Activated naive CD8-positive, alpha-beta T cell treated with anti-CD3 and anti-CD28 coated beads, Interleukin-2, amount 50 U/mL, for 24 hours (primary cell): Measurements from ENCODE around the gene ARHGEF38.

Experiments
- ATAC-seq: fragments of 150-1000 bp; cut with Tn5 transposase; one replicate; pipeline ENCODE4 v1.10.0; 2021
- DNase-seq: peaks from one replicate; pipeline ENCODE4 v3.0.0; 2021
- H3K27ac Mint-ChIP-seq: one replicate; pipeline ENCODE4 v1.8.0; 2021; ENCODE audit warnings: mild to moderate bottlenecking, mixed read lengths
- H3K27me3 Mint-ChIP-seq: one replicate; pipeline ENCODE4 v1.8.0; 2021; ENCODE audit warnings: mixed read lengths
- H3K36me3 Mint-ChIP-seq: one replicate; pipeline ENCODE4 v1.8.0; 2021; ENCODE audit warnings: low read depth, mixed read lengths
- H3K4me1 Mint-ChIP-seq: one replicate; pipeline ENCODE4 v1.8.0; 2021; ENCODE audit warnings: mixed read lengths
- H3K4me3 Mint-ChIP-seq: one replicate; pipeline ENCODE4 v1.8.0; 2021; ENCODE audit warnings: mild to moderate bottlenecking, moderate library complexity, mixed read lengths
- H3K9me3 Mint-ChIP-seq: one replicate; pipeline ENCODE4 v1.8.0; 2021; ENCODE audit warnings: mixed read lengths

The ARHGEF38 gene

GRCh38 chr4:105544520-105545286 lies 7.7 kb upstream of the ARHGEF38 start:
- H3K4me3 Mint-ChIP-seq = no peak overlapping the region
- no peaks in the 10 kb centered on the region for H3K9me3 Mint-ChIP-seq
- DNase-seq (no peak), ATAC-seq (no peak)
- H3K27me3 Mint-ChIP-seq = peaks cover 7% of the 10 kb centered on the region
- no peaks in the 10 kb centered on the region for H3K4me1 Mint-ChIP-seq
- H3K27ac Mint-ChIP-seq = no peak overlapping the region
- no peaks in the 10 kb centered on the region for H3K36me3 Mint-ChIP-seq

GRCh38 chr4:105546086-105546485 lies 6.3 kb upstream of the ARHGEF38 start:
- Mint-ChIP-seq H3K9me3 (no peaks in the 10 kb centered on the region), H3K27me3 (peaks cover 7% of the 10 kb centered on the region), H3K4me1 (no peaks in the 10 kb centered on the region), H3K36me3 (no peaks in the 10 kb centered on the region), H3K4me3 (no peak overlapping the region), H3K27ac (no peak overlapping the region)
- DNase-seq (no peak), ATAC-seq (no peak)

- H3K9me3 Mint-ChIP-seq = no peaks in the 10 kb centered on the region
- H3K36me3 Mint-ChIP-seq = no peaks in the 10 kb centered on the region
- H3K27me3 Mint-ChIP-seq = peaks cover 1% of the 10 kb centered on the region
- H3K27ac Mint-ChIP-seq = no peak overlapping the region
- no peak overlapping the region for H3K4me3 Mint-ChIP-seq
- DNase-seq (no peak), ATAC-seq (no peak)
- no peaks in the 10 kb centered on the region for H3K4me1 Mint-ChIP-seq
These were observed 4.7 kb upstream of the ARHGEF38 start for GRCh38 chr4:105547769-105548168.

- Mint-ChIP-seq H3K9me3 (no peaks in the 10 kb centered on the region), H3K36me3 (no peaks in the 10 kb centered on the region), H3K4me3 (no peak overlapping the region), H3K4me1 (no peaks in the 10 kb centered on the region), H3K27me3 (peaks cover 1% of the 10 kb centered on the region), H3K27ac (no peak overlapping the region)
- no peak for ATAC-seq
- no peak for DNase-seq
These were observed 3.9 kb upstream of the ARHGEF38 start for GRCh38 chr4:105548483-105548882.

- H3K9me3 Mint-ChIP-seq = no peaks in the 10 kb centered on the region
- no peak for ATAC-seq
- DNase-seq = no peak
- no peaks in the 10 kb centered on the region for H3K4me1 Mint-ChIP-seq
- H3K27ac Mint-ChIP-seq = no peak overlapping the region
- H3K27me3 Mint-ChIP-seq = peaks cover 2% of the 10 kb centered on the region
- H3K4me3 Mint-ChIP-seq = no peak overlapping the region
- no peaks in the 10 kb centered on the region for H3K36me3 Mint-ChIP-seq
These were observed 1.8 kb upstream of the ARHGEF38 start for GRCh38 chr4:105550641-105551040.

GRCh38 chr4:105555409-105555808 lies 3.0 kb downstream of the ARHGEF38 start:
- ATAC-seq (no peak), DNase-seq (no peak)
- peaks cover 10% of the 10 kb centered on the region for H3K27me3 Mint-ChIP-seq
- no peaks in the 10 kb centered on the region for H3K9me3 Mint-ChIP-seq
- no peak overlapping the region for H3K27ac Mint-ChIP-seq
- H3K36me3 Mint-ChIP-seq = no peaks in the 10 kb centered on the region
- H3K4me3 Mint-ChIP-seq = no peak overlapping the region
- no peaks in the 10 kb centered on the region for H3K4me1 Mint-ChIP-seq

- no peak overlapping the region for H3K27ac Mint-ChIP-seq
- no peak overlapping the region for H3K4me3 Mint-ChIP-seq
- H3K36me3 Mint-ChIP-seq = no peaks in the 10 kb centered on the region
- ATAC-seq (no peak), DNase-seq (no peak)
- peaks cover 10% of the 10 kb centered on the region for H3K27me3 Mint-ChIP-seq
- H3K9me3 Mint-ChIP-seq = no peaks in the 10 kb centered on the region
- H3K4me1 Mint-ChIP-seq = no peaks in the 10 kb centered on the region
These were observed 3.8 kb downstream of the ARHGEF38 start for GRCh38 chr4:105556206-105556605.

- H3K27me3 Mint-ChIP-seq = peaks cover 14% of the 10 kb centered on the region
- no peak for ATAC-seq
- DNase-seq = no peak
- no peak overlapping the region for H3K4me3 Mint-ChIP-seq
- H3K27ac Mint-ChIP-seq = no peak overlapping the region
- no peaks in the 10 kb centered on the region for H3K36me3 Mint-ChIP-seq
- H3K4me1 Mint-ChIP-seq = no peaks in the 10 kb centered on the region
- no peaks in the 10 kb centered on the region for H3K9me3 Mint-ChIP-seq
These were observed 5.9 kb downstream of the ARHGEF38 start for GRCh38 chr4:105558277-105558676.

GRCh38 chr4:105560421-105560848 lies 8.0 kb downstream of the ARHGEF38 start:
- H3K4me1 Mint-ChIP-seq = no peaks in the 10 kb centered on the region
- peaks cover 14% of the 10 kb centered on the region for H3K27me3 Mint-ChIP-seq
- H3K9me3 Mint-ChIP-seq = no peaks in the 10 kb centered on the region
- H3K4me3 Mint-ChIP-seq = no peak overlapping the region
- ATAC-seq (no peak), DNase-seq (no peak)
- no peaks in the 10 kb centered on the region for H3K36me3 Mint-ChIP-seq
- no peak overlapping the region for H3K27ac Mint-ChIP-seq

GRCh38 chr4:105563352-105563751 lies 10.9 kb downstream of the ARHGEF38 start:
- no peaks in the 10 kb centered on the region for H3K9me3 Mint-ChIP-seq
- H3K36me3 Mint-ChIP-seq = no peaks in the 10 kb centered on the region
- H3K4me1 Mint-ChIP-seq = no peaks in the 10 kb centered on the region
- no peak overlapping the region for H3K4me3 Mint-ChIP-seq
- DNase-seq = no peak
- H3K27ac Mint-ChIP-seq = no peak overlapping the region
- H3K27me3 Mint-ChIP-seq = peaks cover 8% of the 10 kb centered on the region
- ATAC-seq = no peak

GRCh38 chr4:105568584-105568983 lies 16.2 kb downstream of the ARHGEF38 start:
- Mint-ChIP-seq H3K4me3 (no peak overlapping the region), H3K4me1 (no peaks in the 10 kb centered on the region), H3K27ac (no peak overlapping the region), H3K36me3 (no peaks in the 10 kb centered on the region), H3K9me3 (no peaks in the 10 kb centered on the region), H3K27me3 (no peaks in the 10 kb centered on the region)
- DNase-seq = no peak
- ATAC-seq = no peak

GRCh38 chr4:105569057-105569865 lies 16.8 kb downstream of the ARHGEF38 start:
- Mint-ChIP-seq H3K36me3 (no peaks in the 10 kb centered on the region), H3K27ac (no peak overlapping the region), H3K4me3 (no peak overlapping the region), H3K4me1 (no peaks in the 10 kb centered on the region), H3K9me3 (no peaks in the 10 kb centered on the region), H3K27me3 (no peaks in the 10 kb centered on the region)
- ATAC-seq (no peak), DNase-seq (no peak)

GRCh38 chr4:105569866-105570236 lies 17.4 kb downstream of the ARHGEF38 start:
- Mint-ChIP-seq H3K27ac (no peak overlapping the region), H3K9me3 (no peaks in the 10 kb centered on the region), H3K27me3 (no peaks in the 10 kb centered on the region), H3K36me3 (no peaks in the 10 kb centered on the region), H3K4me3 (no peak overlapping the region), H3K4me1 (no peaks in the 10 kb centered on the region)
- no peak for DNase-seq
- ATAC-seq = no peak

GRCh38 chr4:105572296-105572695 lies 19.9 kb downstream of the ARHGEF38 start:
- Mint-ChIP-seq H3K36me3 (no peaks in the 10 kb centered on the region), H3K9me3 (no peaks in the 10 kb centered on the region), H3K27me3 (no peaks in the 10 kb centered on the region), H3K4me3 (no peak overlapping the region), H3K27ac (no peak overlapping the region), H3K4me1 (no peaks in the 10 kb centered on the region)
- DNase-seq (no peak), ATAC-seq (no peak)

- ATAC-seq = no peak
These were observed 34.4 kb downstream of the ARHGEF38 start for GRCh38 chr4:105586638-105587328.

More at GRCh38 chr4:105586638-105587328, 34.4 kb downstream of the ARHGEF38 start:
- Mint-ChIP-seq H3K27me3 (peaks cover 5% of the 10 kb centered on the region), H3K27ac (no peak overlapping the region), H3K4me3 (no peak overlapping the region), H3K36me3 (no peaks in the 10 kb centered on the region), H3K4me1 (no peaks in the 10 kb centered on the region), H3K9me3 (no peaks in the 10 kb centered on the region)
- no peak for DNase-seq
